HG03378 (cell line): ENCODE data around the gene NXF1.
"Not testable (repeated sequence)": the region's sequence is repeated elsewhere in the genome, so short reads cannot be mapped to it uniquely, and the experiment has no call there.

Experiments
- ATAC-seq: cut with Tn5 transposase; IDR thresholded peaks from one replicate; pipeline ENCODE4 v1.9.1; 2021; ENCODE audit warnings: mild to moderate bottlenecking, moderate library complexity; ENCODE audit not compliant: unreplicated experiment

Gene NXF1

DNA sequence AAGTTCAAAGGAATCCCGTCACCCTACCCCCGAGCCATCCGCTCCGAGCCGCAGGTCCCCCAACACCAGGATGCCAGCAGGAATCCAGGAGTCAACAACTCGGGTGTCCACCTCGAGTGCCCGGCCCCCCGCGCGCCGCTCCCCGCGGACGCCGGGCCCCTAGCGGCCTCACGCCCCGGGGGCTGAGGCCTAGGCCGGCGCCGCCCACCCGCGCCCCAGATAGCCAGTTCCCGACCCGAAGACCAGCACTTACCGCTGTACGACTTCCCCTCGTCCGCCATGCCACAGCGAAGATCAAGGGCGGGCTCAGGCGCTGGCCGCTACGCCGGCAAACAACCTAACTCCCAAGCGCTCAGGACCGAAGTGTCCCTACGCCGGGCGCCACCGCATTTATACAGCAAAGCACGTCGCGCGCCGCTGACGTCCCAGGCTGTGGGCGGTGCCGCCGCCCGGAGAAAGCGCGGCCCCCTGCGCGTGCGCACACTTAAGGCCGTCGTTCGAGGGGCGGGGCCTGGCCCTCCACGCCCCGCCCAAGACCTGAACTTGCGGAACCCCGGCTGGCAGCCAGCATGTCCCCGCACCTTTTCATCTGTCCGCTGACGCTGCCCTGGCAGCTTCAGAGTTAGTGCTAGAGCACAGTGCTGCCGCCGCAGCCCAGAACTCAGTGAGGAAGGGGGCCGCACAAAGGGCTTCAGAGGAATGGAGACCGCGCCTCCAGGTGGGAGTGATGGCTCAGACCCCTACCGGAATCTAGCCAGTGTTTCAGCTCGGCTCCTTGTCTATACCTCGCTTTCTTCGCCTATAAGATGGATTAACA is at the start of gene NXF1:
Gene NXF1 (minus strand): TSS at position 365 of the 817 bp plus-strand sequence. CDS start 84 bp downstream, at position 281.
- peak; percentile 59 for ATAC-seq

DNA sequence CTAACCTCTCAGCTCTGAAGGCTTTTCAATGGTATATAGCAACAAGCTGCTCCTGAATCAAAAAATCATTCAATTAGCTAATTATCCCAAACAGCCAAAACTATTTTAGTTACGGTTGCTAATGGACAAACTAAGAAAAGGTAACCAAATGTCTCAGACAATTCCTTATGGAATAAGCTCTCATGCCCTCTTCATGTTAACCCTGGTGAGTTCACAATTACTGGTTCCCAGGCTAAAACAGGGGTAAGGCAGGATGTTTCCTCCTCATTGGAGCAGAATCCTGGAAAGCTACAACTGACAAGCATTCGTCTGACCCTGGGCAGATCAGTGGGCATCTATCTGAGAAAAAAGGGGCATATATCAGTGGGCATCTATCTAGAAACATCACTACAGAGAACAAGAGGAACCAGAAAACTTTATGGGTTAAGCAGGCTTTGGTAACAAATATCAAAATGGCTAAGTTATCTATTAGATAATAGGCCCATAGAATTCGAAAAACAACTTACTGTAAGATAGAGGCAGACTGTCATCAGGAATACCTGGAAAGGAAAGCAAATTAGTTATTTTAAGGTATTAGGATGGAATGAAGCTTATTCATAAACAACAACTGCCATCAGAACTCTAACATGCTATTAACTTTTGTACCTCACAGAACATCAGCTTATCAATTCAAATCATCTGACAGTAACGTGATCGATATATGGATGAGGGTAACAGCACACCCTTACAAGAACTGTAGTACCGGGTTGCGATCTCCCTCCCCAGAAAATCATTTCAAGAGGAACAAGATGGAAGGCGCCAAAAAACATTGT is 49.0 kb upstream of the NXF1 start:
- ATAC-seq, result no peak

DNA sequence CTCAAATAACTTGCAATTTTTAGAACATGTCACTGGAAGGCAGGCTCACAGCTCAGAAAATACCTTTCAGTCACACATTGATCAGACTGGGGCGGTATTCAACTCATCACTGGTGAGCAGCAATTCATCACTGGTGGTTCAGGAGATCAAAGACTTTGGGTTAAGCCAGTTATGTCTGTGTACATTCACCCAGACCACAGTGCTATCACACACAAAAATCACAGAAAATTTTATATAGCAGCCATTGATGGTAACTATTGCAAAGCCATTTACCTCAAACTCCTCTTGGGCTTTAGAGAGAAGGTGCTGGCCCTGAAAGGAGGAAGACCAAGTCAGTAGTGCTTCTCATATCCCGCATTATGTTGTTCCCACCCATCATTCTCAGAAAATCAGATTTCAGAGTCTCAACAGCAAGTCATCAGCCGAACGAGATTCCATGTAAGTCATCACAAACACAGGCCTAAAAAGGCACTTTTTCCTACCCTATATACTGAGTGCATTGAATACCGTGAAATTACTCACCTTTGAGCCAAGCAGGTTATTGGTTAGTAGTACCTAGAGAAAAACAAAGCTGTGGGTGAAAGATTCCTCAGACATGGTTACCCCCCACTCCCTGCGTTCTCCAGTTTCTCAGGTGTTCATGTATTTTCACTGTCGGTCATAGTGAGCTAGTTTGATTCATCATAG is 48.2 kb upstream of the NXF1 start:
- no peak for ATAC-seq

DNA sequence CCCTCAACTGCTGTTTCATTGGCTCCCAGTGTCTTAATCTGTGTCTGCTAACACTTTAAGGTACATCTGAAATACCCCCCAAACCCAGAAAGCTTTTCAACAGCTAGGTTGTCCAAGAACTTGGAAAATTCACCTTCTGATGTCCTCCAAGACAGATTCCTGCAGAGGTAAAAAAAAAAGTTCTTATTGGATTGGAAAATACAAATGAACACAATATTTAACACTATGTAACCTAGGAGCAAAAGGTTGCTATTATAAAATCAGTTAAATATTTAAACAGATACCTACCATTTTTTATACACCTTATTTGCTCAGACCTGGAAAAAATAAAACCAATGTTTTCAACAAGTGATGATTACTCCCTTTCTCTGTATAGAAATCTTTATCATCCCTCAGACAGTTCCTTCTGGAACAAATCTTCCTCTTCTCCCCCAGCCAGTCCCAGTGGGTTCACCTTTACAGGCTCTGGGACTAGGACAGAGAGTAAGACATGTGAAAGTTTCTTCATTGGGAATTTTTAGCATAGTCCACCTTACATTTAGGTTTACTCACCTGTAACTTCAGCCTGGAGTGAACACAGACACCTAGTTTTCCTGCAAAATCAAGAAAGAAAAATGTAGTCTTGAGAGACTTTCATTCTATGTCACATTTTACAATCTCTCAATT is 47.4 kb upstream of the NXF1 start:
- ATAC-seq, result no peak

DNA sequence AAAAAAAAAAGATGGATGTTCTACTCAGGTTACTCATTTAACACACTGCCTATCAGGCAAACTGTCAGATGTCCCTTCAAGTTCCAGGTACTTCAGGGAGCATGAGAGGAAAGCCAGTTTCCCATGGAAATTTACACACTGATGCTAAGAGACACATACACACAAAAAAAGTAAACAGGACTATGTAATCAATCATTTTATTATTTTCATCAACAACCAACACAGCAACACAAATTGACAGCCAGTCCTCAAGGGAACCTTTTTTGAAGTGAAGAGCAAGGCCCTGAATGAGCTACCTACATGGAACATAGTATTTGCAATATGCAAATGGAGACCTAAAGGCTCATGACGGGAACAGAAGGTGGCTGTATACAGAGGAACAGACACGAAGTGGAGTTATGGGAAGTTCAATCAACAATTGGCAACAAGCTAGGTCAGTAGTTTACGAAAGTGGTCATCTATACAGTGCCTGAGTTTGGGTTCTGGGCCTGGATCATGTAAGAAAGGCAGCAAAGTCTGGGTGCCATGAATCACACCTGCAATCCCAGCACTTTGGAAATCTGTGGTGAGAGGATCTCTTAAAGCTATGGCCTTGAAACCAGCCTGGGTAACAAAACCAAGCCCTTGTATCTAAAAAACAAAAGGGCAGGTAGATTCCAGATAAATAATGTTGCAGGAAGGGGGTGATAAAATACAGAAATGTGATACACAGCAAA is 46.7 kb upstream of the NXF1 start:
- no peak for ATAC-seq

DNA sequence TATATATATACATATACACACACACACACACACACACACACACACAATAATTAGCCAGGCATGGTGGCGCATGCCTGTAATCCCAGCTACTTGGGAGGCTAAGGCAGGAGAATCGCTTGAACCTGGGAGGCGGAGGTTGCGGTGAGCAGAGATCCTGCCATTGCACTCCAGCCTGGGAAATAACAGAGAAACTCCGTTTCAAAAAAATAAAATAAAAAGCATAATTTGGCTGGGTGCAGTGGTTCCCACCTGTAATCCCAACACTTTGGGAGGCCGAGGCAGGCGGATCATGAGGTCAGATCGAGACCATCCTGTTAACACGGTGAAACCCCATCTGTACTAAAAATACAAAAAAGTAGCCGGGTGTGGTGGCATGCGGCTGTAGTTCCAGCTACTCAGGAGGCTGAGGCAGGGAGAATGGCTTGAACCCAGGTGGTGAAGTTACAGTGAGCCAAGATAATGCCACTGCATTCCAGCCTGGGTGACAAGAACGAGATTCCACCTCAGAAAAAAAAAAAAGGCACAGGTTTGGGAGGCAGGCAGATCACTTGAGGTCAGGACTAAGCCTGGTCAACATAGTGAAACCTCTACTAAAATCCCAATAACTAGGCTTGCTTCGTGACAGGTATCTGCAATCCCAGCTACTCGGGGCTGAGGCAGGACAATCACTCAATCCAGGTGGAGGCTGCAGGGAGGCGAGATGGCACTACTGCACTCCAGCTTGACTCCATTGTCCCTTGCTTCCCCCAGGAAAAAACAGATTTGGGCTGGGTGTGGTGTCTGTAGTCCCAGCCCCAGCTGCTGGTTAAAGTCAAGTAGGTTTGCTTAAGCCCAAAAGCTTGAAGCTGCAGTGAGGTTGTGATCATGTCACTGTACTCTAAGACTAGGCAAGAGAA is 45.9 kb upstream of the NXF1 start:
- no peak for ATAC-seq

GRCh38 chr11:62847767-62848314 is 42.6 kb upstream of the NXF1 start:
- ATAC-seq, result no peak

DNA sequence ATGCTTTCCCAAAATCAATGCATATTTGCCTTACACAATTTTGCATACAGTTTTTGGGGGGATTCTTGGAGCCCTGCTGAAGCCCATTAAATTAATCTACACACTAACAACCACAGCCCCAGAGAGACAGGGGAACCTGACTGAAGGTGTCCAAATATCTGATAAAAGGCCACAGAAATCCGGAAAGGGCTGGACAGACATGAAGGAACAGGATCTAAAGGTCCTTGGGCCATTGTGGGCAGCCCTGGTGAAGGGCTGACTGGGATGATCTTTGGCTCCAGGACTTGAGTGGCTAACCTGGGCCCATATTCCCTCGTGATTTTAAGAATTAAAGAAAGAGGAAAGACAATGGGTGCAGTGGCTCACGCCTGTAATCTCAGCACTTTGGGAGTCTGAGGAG is 40.9 kb upstream of the NXF1 start:
- ATAC-seq, result no peak

GRCh38 chr11:62844154-62844553 is 38.9 kb upstream of the NXF1 start:
- no peak for ATAC-seq

GRCh38 chr11:62843466-62843865 is 38.2 kb upstream of the NXF1 start:
- ATAC-seq, result no peak

DNA sequence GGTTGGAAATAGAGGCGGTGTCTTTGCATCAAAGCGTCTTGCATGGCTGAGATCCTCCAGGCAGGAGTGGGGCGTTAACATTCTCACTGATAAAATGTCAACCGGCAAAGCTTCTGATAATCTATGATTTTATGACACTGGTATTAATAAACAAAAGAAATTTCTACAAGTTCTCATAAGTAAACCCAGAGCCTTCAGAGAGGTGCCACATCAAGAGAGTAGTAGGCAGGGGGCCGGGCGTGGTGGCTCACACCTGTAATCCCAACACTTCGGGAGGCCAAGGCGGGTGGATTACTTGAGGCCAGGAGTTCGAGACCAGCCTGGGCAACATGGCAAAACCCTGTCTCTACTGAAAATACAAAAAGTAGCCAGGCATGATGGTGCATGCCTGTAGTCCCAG is 37.7 kb upstream of the NXF1 start:
- not testable (repeated sequence) for ATAC-seq

- ATAC-seq, result no peak
Observed at GRCh38 chr11:62842171-62842741, 37.0 kb upstream of the NXF1 start.

DNA sequence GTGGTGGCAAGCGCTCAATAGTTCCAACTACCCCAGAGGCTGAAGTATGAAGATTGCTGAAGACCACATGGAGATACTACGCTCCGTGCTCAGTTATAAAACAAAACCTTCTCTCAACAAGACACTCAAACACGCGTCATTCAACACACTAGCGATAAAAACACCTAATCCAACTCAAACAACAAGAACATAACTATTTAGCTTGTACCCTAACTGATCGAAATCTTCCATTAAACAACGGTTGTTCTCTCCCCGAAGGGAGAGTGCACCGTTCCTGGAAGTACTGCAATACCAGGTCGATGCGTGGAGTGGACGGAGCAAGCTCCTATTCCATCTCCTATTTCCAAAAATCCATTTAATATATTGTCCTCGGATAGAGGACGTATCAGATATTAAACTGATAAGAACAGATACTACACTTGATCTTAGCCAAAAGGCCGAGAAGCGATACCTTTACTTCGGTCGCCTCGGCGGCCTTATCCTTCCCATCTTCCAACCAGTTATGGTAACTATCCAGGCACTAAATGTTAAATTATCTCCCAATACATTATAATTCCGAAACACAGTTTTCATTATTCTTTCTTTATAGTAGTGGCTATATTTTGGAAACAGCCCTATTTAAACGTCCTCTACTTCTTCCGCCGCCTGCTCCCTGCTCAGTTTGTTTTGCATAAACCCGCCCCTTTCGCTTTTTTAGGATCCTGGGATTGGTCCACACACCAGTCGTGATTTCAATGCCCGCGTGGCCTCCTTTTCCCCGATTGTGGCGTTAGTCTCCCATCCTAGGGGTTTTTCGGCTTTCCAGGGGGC is 36.3 kb upstream of the NXF1 start:
- ATAC-seq, result peak; percentile 53

GRCh38 chr11:62840721-62841360 is 35.6 kb upstream of the NXF1 start:
- not testable (repeated sequence) for ATAC-seq

- ATAC-seq, result peak; percentile 42
Observed at GRCh38 chr11:62839050-62839945, 34.1 kb upstream of the NXF1 start, which contains the start of gene WDR74. Gene WDR74 (minus strand): TSS chr11:62839590. CDS start chr11:62839570, 20 bp downstream.

- ATAC-seq, result no peak
Observed at GRCh38 chr11:62835336-62835735, 30.1 kb upstream of the NXF1 start.
